HepG2 (cell line): ENCODE results near the gene HAT1. TPM values are rescaled to one million over a fixed set of nuclear protein-coding genes. Genes with fewer than 3 reads are reported as not detected.

Experiments
- ARID2 ChIP-seq: sonication (generic); formaldehyde crosslinking; IDR thresholded peaks from 2 replicates; pipeline ENCODE4 v1.8.1; 2022; ENCODE audit warnings: mild to moderate bottlenecking, missing genetic modification reagents, borderline replicate concordance
- CBX5 ChIP-seq: sonication (generic); formaldehyde crosslinking; IDR thresholded peaks from 2 replicates; pipeline ENCODE4 v1.4.0; 2020; ENCODE audit warnings: missing genetic modification reagents, borderline replicate concordance
- ESRRA ChIP-seq: sonication (generic); formaldehyde crosslinking; IDR thresholded peaks from 2 replicates; pipeline ENCODE4 v1.5.1; 2020; ENCODE audit warnings: mild to moderate bottlenecking, low read depth, missing genetic modification reagents
- GATAD1 ChIP-seq: IDR thresholded peaks from 2 replicates; pipeline ENCODE4 v1.6.1; 2016; ENCODE audit warnings: missing genetic modification reagents, missing compliant biosample characterization
- HOXA7 ChIP-seq: sonication (generic); formaldehyde crosslinking; IDR thresholded peaks from 2 replicates; pipeline ENCODE4 v1.8.1; 2022; ENCODE audit warnings: mild to moderate bottlenecking, missing genetic modification reagents, moderate library complexity
- JUND ChIP-seq: sonication (generic); formaldehyde crosslinking; IDR thresholded peaks from 2 replicates; pipeline ENCODE4 v1.8.0; 2022; ENCODE audit warnings: mild to moderate bottlenecking, missing genetic modification reagents
- MIER3 ChIP-seq: IDR thresholded peaks from 2 replicates; pipeline ENCODE4 v1.6.1; 2016; ENCODE audit warnings: missing compliant biosample characterization, borderline replicate concordance
- MYC ChIP-seq: sonication (generic); formaldehyde crosslinking; IDR thresholded peaks from 2 replicates; pipeline ENCODE4 v1.9.0; 2021; ENCODE audit warnings: missing genetic modification reagents, borderline replicate concordance
- NCOA1 ChIP-seq: sonication (generic); formaldehyde crosslinking; IDR thresholded peaks from 2 replicates; pipeline ENCODE4 v1.9.0; 2021; ENCODE audit warnings: missing genetic modification reagents
- NFKB2 ChIP-seq: sonication (generic); formaldehyde crosslinking; IDR thresholded peaks from 2 replicates; pipeline ENCODE4 v1.4.0; 2020; ENCODE audit warnings: missing genetic modification reagents, borderline replicate concordance
- POLR2AphosphoS2 ChIP-seq: IDR thresholded peaks from 2 replicates; pipeline ENCODE4 v1.6.1; 2011; ENCODE audit warnings: low read depth, low read length, improper control_type of control experiment
- RFX5 ChIP-seq: IDR thresholded peaks from 2 replicates; pipeline ENCODE4 v1.6.1; 2011; ENCODE audit warnings: low read depth, low read length, improper control_type of control experiment
- RFXANK ChIP-seq: IDR thresholded peaks from 2 replicates; pipeline ENCODE4 v1.6.1; 2016
- SIX1 ChIP-seq: sonication (generic); formaldehyde crosslinking; IDR thresholded peaks from 2 replicates; pipeline ENCODE4 v1.4.0; 2020; ENCODE audit warnings: missing genetic modification reagents, borderline replicate concordance
- ZFAT ChIP-seq: sonication (generic); formaldehyde crosslinking; conservative IDR thresholded peaks from 2 replicates; pipeline ENCODE4 v1.8.1; 2023; ENCODE audit warnings: missing genetic modification reagents, inconsistent platforms
- ZNF10 ChIP-seq: sonication (generic); formaldehyde crosslinking; IDR thresholded peaks from 2 replicates; pipeline ENCODE4 v1.4.0; 2020; ENCODE audit warnings: mild to moderate bottlenecking, low read depth, missing genetic modification reagents, borderline replicate concordance
- ZNF329 ChIP-seq: sonication (generic); formaldehyde crosslinking; IDR thresholded peaks from 2 replicates; pipeline ENCODE4 v1.9.0; 2021; ENCODE audit warnings: low read depth, mild to moderate bottlenecking, missing genetic modification reagents
- ZNF343 ChIP-seq: sonication (generic); formaldehyde crosslinking; IDR thresholded peaks from 2 replicates; pipeline ENCODE4 v1.4.0; 2020; ENCODE audit warnings: mild to moderate bottlenecking, missing genetic modification reagents
- ZNF382 ChIP-seq: sonication (generic); formaldehyde crosslinking; IDR thresholded peaks from 2 replicates; pipeline ENCODE4 v1.5.0; 2020; ENCODE audit warnings: missing genetic modification reagents, mild to moderate bottlenecking, borderline replicate concordance
- ZNF709 ChIP-seq: sonication (generic); formaldehyde crosslinking; IDR thresholded peaks from 2 replicates; pipeline ENCODE4 v1.5.0; 2020; ENCODE audit warnings: mild to moderate bottlenecking, missing genetic modification reagents
- ZNF775 ChIP-seq: sonication (generic); formaldehyde crosslinking; IDR thresholded peaks from 2 replicates; pipeline ENCODE4 v1.4.0; 2020; ENCODE audit warnings: missing genetic modification reagents, mild to moderate bottlenecking, moderate library complexity, borderline replicate concordance
- polyA plus RNA-seq, 8 experiments: library from polyadenylated mRNA; depleted of rRNA in 3 of 8; stranded (reverse) in 7 of 8; unstranded in 1 of 8; fragments of >200 nt; fragmentation: Illumina TruSeq in 4 of 8; extraction: Trizol in 4 of 8; gene quantifications; 2 replicates each; pipeline versions ENCODE4 v1.2.1 to v1.2.3, GENCODE V29; 2011 to 2016; ENCODE audit warnings: low read depth in 4 of 8, missing spikeins in 1 of 8, mixed read lengths in 1 of 8; ENCODE audit not compliant: insufficient read depth in 1 of 8
- total RNA-seq, 5 experiments: library from RNA; depleted of rRNA; stranded (reverse); fragments of >200 nt; fragmentation: Illumina TruSeq; extraction: Trizol; gene quantifications; 2 replicates each; pipeline ENCODE4 v1.2.3, GENCODE V29; 2016; ENCODE audit warnings: low read depth in 1 of 5
- TF ChIP-seq, protein P1 (sequence below): sonication (generic); formaldehyde crosslinking; IDR thresholded peaks from 2 replicates; pipeline ENCODE4 v1.8.0; 2022; ENCODE audit warnings: mild to moderate bottlenecking, missing genetic modification reagents, moderate library complexity
- TF ChIP-seq, protein P2 (sequence below): sonication (generic); formaldehyde crosslinking; IDR thresholded peaks from 2 replicates; pipeline ENCODE4 v1.5.1; 2020; ENCODE audit warnings: missing genetic modification reagents, mild to moderate bottlenecking, borderline replicate concordance
- TF ChIP-seq, protein P3 (sequence below): sonication (generic); formaldehyde crosslinking; IDR thresholded peaks from 2 replicates; pipeline ENCODE4 v1.5.0; 2020; ENCODE audit warnings: missing genetic modification reagents, mild to moderate bottlenecking, borderline replicate concordance
- TF ChIP-seq, protein P4 (sequence below): sonication (generic); formaldehyde crosslinking; conservative IDR thresholded peaks from 2 replicates; pipeline ENCODE4 v1.8.0; 2022; ENCODE audit warnings: low read depth, missing genetic modification reagents

HAT1 gene
- total and polyA plus RNA-seq, 2 of the 13 experiments (the other 11 are each of a cell fraction or from before 2014, with no cell fraction given): 45.4 to 119 TPM

DNA sequence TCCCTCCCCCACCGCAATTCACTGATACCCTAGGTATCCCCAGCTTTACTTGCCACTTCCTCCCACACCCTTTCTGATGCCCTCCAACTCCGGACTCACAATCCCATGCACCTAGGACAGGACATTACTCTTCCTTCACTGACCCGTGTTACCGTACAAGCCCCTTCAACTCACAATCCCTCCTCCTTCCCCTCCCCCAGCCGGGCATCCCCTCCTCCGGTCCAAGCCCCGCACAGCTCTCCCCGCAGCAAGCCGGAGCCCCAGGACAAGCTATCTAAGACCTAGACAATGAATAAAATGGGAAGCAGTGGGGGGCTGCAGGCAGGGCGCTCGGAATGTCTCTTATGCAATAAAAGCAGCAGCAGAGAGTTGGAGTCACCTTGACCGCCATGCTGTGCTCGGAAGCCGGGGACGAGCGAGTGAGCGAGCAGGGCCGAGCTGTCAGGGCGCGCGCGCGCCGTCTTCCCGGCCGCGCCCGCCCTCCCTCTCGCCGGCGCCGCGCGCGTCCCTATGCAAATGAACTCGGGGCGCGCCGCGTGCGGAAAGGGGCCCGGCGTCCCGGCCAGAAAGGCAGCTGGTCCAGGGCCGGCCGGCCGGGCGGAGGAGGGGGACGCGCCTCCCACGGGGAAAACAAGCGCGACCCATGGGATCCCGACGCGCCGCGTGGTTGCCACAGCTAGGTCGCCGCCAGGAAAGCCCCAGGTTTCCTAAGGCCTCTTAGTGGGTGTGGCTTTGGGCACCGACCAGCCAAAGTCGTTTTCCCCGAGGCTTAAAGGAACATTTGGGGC lies 28.2 kb upstream of the HAT1 start, which contains the start of gene SLC25A12 (continued):
- TF ChIP-seq, protein P1, sequence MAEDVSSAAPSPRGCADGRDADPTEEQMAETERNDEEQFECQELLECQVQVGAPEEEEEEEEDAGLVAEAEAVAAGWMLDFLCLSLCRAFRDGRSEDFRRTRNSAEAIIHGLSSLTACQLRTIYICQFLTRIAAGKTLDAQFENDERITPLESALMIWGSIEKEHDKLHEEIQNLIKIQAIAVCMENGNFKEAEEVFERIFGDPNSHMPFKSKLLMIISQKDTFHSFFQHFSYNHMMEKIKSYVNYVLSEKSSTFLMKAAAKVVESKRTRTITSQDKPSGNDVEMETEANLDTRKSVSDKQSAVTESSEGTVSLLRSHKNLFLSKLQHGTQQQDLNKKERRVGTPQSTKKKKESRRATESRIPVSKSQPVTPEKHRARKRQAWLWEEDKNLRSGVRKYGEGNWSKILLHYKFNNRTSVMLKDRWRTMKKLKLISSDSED (CRISPR knock-in tag): no peak
- TF ChIP-seq NFKB2 (CRISPR knock-in tag) (peak; percentile 35; the same call in 1 of the 2 replicates), ZNF382 (CRISPR knock-in tag) (no peak), POLR2AphosphoS2 (no peak), ZNF709 (peak; percentile 84; the same call in 1 of the 2 replicates), MYC (CRISPR knock-in tag) (peak; percentile 83), ZNF343 (CRISPR knock-in tag) (peak; percentile 2; the same call in 1 of the 2 replicates), NCOA1 (CRISPR knock-in tag) (0 out of 2 replicates have a peak, but pooled peaks have one; percentile 69), ZNF329 (CRISPR knock-in tag) (no peak), SIX1 (CRISPR knock-in tag) (no peak), JUND (CRISPR knock-in tag) (no peak), ZFAT (CRISPR knock-in tag) (no peak), RFXANK (CRISPR knock-in tag) (0 out of 2 replicates have a peak, but pooled peaks have one; percentile 36), HOXA7 (CRISPR knock-in tag) (no peak), RFX5 (no peak), ARID2 (peak; percentile 60; the same call in 1 of the 2 replicates), ZNF775 (CRISPR knock-in tag) (no peak), ZNF10 (CRISPR knock-in tag) (no peak), GATAD1 (CRISPR knock-in tag) (no peak; the same call in 1 of the 2 replicates), CBX5 (CRISPR knock-in tag) (no peak), ESRRA (CRISPR knock-in tag) (no peak; the same call in 1 of the 2 replicates), MIER3 (CRISPR knock-in tag) (no peak)
- TF ChIP-seq, protein P2, sequence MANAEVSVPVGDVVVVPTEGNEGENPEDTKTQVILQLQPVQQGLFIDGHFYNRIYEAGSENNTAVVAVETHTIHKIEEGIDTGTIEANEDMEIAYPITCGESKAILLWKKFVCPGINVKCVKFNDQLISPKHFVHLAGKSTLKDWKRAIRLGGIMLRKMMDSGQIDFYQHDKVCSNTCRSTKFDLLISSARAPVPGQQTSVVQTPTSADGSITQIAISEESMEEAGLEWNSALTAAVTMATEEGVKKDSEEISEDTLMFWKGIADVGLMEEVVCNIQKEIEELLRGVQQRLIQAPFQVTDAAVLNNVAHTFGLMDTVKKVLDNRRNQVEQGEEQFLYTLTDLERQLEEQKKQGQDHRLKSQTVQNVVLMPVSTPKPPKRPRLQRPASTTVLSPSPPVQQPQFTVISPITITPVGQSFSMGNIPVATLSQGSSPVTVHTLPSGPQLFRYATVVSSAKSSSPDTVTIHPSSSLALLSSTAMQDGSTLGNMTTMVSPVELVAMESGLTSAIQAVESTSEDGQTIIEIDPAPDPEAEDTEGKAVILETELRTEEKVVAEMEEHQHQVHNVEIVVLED (CRISPR knock-in tag): peak; percentile 87
- TF ChIP-seq, protein P3, sequence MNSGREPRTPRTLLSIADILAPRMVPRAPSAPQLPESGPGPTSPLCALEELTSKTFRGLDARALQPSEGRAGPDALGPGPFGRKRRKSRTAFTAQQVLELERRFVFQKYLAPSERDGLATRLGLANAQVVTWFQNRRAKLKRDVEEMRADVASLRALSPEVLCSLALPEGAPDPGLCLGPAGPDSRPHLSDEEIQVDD (CRISPR knock-in tag): no peak
- TF ChIP-seq, protein P4, sequence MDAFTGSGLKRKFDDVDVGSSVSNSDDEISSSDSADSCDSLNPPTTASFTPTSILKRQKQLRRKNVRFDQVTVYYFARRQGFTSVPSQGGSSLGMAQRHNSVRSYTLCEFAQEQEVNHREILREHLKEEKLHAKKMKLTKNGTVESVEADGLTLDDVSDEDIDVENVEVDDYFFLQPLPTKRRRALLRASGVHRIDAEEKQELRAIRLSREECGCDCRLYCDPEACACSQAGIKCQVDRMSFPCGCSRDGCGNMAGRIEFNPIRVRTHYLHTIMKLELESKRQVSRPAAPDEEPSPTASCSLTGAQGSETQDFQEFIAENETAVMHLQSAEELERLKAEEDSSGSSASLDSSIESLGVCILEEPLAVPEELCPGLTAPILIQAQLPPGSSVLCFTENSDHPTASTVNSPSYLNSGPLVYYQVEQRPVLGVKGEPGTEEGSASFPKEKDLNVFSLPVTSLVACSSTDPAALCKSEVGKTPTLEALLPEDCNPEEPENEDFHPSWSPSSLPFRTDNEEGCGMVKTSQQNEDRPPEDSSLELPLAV (CRISPR knock-in tag): no peak
